ENCODE data around the gene JAZF1.

JAZF1 gene

DNA sequence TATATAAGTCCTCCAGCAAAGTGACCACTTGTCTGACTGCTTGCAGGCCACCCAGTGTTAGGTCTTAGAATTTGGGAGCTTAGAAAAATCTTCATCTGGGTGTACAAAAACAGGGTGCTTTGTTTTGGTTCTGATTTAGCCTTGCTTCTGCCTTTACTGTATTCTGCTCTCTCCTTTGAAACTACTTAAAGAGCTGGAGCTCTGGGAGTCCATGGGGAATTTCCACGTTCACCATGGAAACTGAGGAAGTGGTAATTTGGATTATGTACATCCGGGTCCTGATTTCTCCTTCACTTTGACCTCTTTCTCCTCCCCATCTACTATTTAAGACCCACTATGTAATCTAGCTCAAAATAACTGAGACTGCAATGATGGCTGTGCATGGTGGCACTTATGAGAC lies 103.0 kb downstream of the JAZF1 start:
- ATAC-seq = peak; percentile 22; the same call in 2 of the 3 replicates
- TF ChIP-seq PPARA (CRISPR knock-in tag; IDR thresholded peaks at IDR 0.05; ENCODE audit: borderline replicate concordance) (no peak), ZFP30 (CRISPR knock-in tag; IDR thresholded peaks at IDR 0.05) (no peak), CSDC2 (CRISPR knock-in tag; IDR thresholded peaks at IDR 0.05) (no peak)

GRCh38 chr7:28076423-28077200 lies 104.0 kb downstream of the JAZF1 start:
- no peak for TF ChIP-seq GLIS3 (CRISPR knock-in tag; IDR thresholded peaks at IDR 0.05)
- no peak for TF ChIP-seq OSR1 (CRISPR knock-in tag; IDR thresholded peaks at IDR 0.05)
- TF ChIP-seq, protein P1, sequence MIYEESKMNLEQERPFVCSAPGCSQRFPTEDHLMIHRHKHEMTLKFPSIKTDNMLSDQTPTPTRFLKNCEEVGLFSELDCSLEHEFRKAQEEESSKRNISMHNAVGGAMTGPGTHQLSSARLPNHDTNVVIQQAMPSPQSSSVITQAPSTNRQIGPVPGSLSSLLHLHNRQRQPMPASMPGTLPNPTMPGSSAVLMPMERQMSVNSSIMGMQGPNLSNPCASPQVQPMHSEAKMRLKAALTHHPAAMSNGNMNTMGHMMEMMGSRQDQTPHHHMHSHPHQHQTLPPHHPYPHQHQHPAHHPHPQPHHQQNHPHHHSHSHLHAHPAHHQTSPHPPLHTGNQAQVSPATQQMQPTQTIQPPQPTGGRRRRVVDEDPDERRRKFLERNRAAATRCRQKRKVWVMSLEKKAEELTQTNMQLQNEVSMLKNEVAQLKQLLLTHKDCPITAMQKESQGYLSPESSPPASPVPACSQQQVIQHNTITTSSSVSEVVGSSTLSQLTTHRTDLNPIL (CRISPR knock-in tag; IDR thresholded peaks at IDR 0.05; ENCODE audit: low read depth) = 0 out of 2 replicates have a peak, but pooled peaks have one; percentile 48
- no peak for TF ChIP-seq BACH2 (CRISPR knock-in tag; IDR thresholded peaks at IDR 0.05; ENCODE audit: borderline replicate concordance)
- TF ChIP-seq TOX (CRISPR knock-in tag; IDR thresholded peaks at IDR 0.05; ENCODE audit: borderline replicate concordance) = no peak
- TF ChIP-seq ESRRG (CRISPR knock-in tag; IDR thresholded peaks at IDR 0.05) = no peak
- TF ChIP-seq, protein P2, sequence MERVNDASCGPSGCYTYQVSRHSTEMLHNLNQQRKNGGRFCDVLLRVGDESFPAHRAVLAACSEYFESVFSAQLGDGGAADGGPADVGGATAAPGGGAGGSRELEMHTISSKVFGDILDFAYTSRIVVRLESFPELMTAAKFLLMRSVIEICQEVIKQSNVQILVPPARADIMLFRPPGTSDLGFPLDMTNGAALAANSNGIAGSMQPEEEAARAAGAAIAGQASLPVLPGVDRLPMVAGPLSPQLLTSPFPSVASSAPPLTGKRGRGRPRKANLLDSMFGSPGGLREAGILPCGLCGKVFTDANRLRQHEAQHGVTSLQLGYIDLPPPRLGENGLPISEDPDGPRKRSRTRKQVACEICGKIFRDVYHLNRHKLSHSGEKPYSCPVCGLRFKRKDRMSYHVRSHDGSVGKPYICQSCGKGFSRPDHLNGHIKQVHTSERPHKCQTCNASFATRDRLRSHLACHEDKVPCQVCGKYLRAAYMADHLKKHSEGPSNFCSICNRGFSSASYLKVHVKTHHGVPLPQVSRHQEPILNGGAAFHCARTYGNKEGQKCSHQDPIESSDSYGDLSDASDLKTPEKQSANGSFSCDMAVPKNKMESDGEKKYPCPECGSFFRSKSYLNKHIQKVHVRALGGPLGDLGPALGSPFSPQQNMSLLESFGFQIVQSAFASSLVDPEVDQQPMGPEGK (CRISPR knock-in tag; IDR thresholded peaks at IDR 0.05; ENCODE audit: borderline replicate concordance) = no peak
- TF ChIP-seq, protein P3, sequence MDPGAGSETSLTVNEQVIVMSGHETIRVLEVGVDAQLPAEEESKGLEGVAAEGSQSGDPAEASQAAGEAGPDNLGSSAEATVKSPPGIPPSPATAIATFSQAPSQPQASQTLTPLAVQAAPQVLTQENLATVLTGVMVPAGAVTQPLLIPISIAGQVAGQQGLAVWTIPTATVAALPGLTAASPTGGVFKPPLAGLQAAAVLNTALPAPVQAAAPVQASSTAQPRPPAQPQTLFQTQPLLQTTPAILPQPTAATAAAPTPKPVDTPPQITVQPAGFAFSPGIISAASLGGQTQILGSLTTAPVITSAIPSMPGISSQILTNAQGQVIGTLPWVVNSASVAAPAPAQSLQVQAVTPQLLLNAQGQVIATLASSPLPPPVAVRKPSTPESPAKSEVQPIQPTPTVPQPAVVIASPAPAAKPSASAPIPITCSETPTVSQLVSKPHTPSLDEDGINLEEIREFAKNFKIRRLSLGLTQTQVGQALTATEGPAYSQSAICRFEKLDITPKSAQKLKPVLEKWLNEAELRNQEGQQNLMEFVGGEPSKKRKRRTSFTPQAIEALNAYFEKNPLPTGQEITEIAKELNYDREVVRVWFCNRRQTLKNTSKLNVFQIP (CRISPR knock-in tag; IDR thresholded peaks at IDR 0.05; ENCODE audit: borderline replicate concordance, low read depth) = no peak; the same call in 1 of the 2 replicates
- TF ChIP-seq ZFP3 (CRISPR knock-in tag; IDR thresholded peaks at IDR 0.05) = no peak
- no peak for TF ChIP-seq ZFP30 (CRISPR knock-in tag; IDR thresholded peaks at IDR 0.05)
- TF ChIP-seq, protein P4, sequence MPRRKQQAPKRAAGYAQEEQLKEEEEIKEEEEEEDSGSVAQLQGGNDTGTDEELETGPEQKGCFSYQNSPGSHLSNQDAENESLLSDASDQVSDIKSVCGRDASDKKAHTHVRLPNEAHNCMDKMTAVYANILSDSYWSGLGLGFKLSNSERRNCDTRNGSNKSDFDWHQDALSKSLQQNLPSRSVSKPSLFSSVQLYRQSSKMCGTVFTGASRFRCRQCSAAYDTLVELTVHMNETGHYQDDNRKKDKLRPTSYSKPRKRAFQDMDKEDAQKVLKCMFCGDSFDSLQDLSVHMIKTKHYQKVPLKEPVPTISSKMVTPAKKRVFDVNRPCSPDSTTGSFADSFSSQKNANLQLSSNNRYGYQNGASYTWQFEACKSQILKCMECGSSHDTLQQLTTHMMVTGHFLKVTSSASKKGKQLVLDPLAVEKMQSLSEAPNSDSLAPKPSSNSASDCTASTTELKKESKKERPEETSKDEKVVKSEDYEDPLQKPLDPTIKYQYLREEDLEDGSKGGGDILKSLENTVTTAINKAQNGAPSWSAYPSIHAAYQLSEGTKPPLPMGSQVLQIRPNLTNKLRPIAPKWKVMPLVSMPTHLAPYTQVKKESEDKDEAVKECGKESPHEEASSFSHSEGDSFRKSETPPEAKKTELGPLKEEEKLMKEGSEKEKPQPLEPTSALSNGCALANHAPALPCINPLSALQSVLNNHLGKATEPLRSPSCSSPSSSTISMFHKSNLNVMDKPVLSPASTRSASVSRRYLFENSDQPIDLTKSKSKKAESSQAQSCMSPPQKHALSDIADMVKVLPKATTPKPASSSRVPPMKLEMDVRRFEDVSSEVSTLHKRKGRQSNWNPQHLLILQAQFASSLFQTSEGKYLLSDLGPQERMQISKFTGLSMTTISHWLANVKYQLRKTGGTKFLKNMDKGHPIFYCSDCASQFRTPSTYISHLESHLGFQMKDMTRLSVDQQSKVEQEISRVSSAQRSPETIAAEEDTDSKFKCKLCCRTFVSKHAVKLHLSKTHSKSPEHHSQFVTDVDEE (CRISPR knock-in tag; IDR thresholded peaks at IDR 0.05) = 0 out of 2 replicates have a peak, but pooled peaks have one; percentile 15
- no peak for TF ChIP-seq ZC3H10 (CRISPR knock-in tag; IDR thresholded peaks at IDR 0.05)
- TF ChIP-seq ZNF70 (CRISPR knock-in tag; IDR thresholded peaks at IDR 0.05) = no peak
- no peak for TF ChIP-seq SNAI2 (CRISPR knock-in tag; IDR thresholded peaks at IDR 0.05)
- TF ChIP-seq ZNF8 (CRISPR knock-in tag; IDR thresholded peaks at IDR 0.05) = no peak
- TF ChIP-seq ISL1 (CRISPR knock-in tag; IDR thresholded peaks at IDR 0.05) = peak; percentile 83; the same call in 1 of the 2 replicates
- TF ChIP-seq ZNF565 (CRISPR knock-in tag; conservative IDR thresholded peaks at IDR 0.05; ENCODE audit: low read depth) = no peak
- no peak for TF ChIP-seq PPARA (CRISPR knock-in tag; IDR thresholded peaks at IDR 0.05; ENCODE audit: borderline replicate concordance)
- TF ChIP-seq ARNTL (CRISPR knock-in tag; IDR thresholded peaks at IDR 0.05; ENCODE audit: borderline replicate concordance, low read depth) = no peak
- peak; percentile 80 for TF ChIP-seq TCF4 (CRISPR knock-in tag; IDR thresholded peaks at IDR 0.05; ENCODE audit: borderline replicate concordance)
- peak; percentile 89 for ATAC-seq

- ATAC-seq = no peak; the same call in 2 of the 3 replicates
- TF ChIP-seq GLIS3 (CRISPR knock-in tag; IDR thresholded peaks at IDR 0.05) = peak; percentile 94
- no peak for TF ChIP-seq OSR1 (CRISPR knock-in tag; IDR thresholded peaks at IDR 0.05)
- 0 out of 2 replicates have a peak, but pooled peaks have one; percentile 8 for TF ChIP-seq ZNF565 (CRISPR knock-in tag; conservative IDR thresholded peaks at IDR 0.05; ENCODE audit: low read depth)
- TF ChIP-seq SNAI2 (CRISPR knock-in tag; IDR thresholded peaks at IDR 0.05) = peak; percentile 75; the same call in 1 of the 2 replicates
- TF ChIP-seq ZNF8 (CRISPR knock-in tag; IDR thresholded peaks at IDR 0.05) = no peak; the same call in 1 of the 2 replicates
- TF ChIP-seq, protein P2 (CRISPR knock-in tag; IDR thresholded peaks at IDR 0.05; ENCODE audit: borderline replicate concordance) = peak; percentile 89; the same call in 1 of the 2 replicates
- TF ChIP-seq PPARA (CRISPR knock-in tag; IDR thresholded peaks at IDR 0.05; ENCODE audit: borderline replicate concordance) = no peak
- TF ChIP-seq ZFP3 (CRISPR knock-in tag; IDR thresholded peaks at IDR 0.05) = peak; percentile 85
- TF ChIP-seq TCF4 (CRISPR knock-in tag; IDR thresholded peaks at IDR 0.05; ENCODE audit: borderline replicate concordance) = peak; percentile 32
- no peak for TF ChIP-seq ARNTL (CRISPR knock-in tag; IDR thresholded peaks at IDR 0.05; ENCODE audit: borderline replicate concordance, low read depth)
- TF ChIP-seq ZNF70 (CRISPR knock-in tag; IDR thresholded peaks at IDR 0.05) = no peak
- peak; percentile 99 for TF ChIP-seq ISL1 (CRISPR knock-in tag; IDR thresholded peaks at IDR 0.05)
- TF ChIP-seq, protein P1 (CRISPR knock-in tag; IDR thresholded peaks at IDR 0.05; ENCODE audit: low read depth) = peak; percentile 100
Observed at GRCh38 chr7:28075674-28076358, 104.8 kb downstream of the JAZF1 start.
